SK-N-MC (cell line): ENCODE data around the gene S1PR2.

Source experiments
- EZH2 ChIP-seq: fragments of 200-600 bp; sonication (generic); IDR thresholded peaks from one replicate; pipeline ENCODE4 v1.6.1; 2017; ENCODE audit warnings: antibody characterized with exemption
- FOXP2 ChIP-seq: optimal IDR thresholded peaks from 2 replicates; pipeline ENCODE3; 2011; ENCODE audit warnings: mild to moderate bottlenecking, moderate library complexity; ENCODE audit not compliant: insufficient read depth; ENCODE audit errors: extremely low read length, control extremely low read depth
- POLR2AphosphoS5 ChIP-seq: IDR thresholded peaks from 2 replicates; pipeline ENCODE4 v1.6.1; 2012; ENCODE audit warnings: mild to moderate bottlenecking, low read depth, low read length, borderline replicate concordance

GRCh38 chr19:10190026-10190425 is 41.1 kb downstream of the S1PR2 start:
- TF ChIP-seq EZH2, result no peak
- TF ChIP-seq FOXP2, result no peak
- TF ChIP-seq POLR2AphosphoS5, result no peak
